Measurements from ENCODE around the gene HOXC5. TPM values are rescaled to one million over a fixed set of nuclear protein-coding genes. Genes with fewer than 3 reads are reported as not detected.

HOXC5 gene
- polyA plus RNA-seq, 3 donors = not detected

GRCh38 chr12:54047964-54048303 is 15.1 kb downstream of the HOXC5 start:
- Histone ChIP-seq H4K20me1 (ENCODE audit: insufficient read depth, low read length) (no peaks in the 10 kb centered on the region), H2AFZ (ENCODE audit: insufficient read depth, low read depth, low read length, poor library complexity, severe bottlenecking) (no peak overlapping the region), H3K4me2 (replicated peaks; ENCODE audit: extremely low read depth, low read length, poor library complexity, severe bottlenecking) (no peak overlapping the region), H3K36me3 (replicated peaks in 1 of 2; ENCODE audit: control insufficient read depth in 1 of 2, insufficient read depth in 2 of 2, low read length in 2 of 2) (no peaks in the 10 kb centered on the region), H3K4me1 (ENCODE audit: control insufficient read depth in 1 of 2, insufficient read depth in 2 of 2, low read length in 2 of 2) (peaks cover 0 to 2% of the 10 kb centered on the region in 2 donors), H3K79me2 (ENCODE audit: insufficient read depth, low read length) (no peaks in the 10 kb centered on the region), H3K27me3 (ENCODE audit: control insufficient read depth in 2 of 2, insufficient read depth in 2 of 2, low read length in 2 of 2) (peaks cover 98 to 100% of the 10 kb centered on the region in 2 donors), H3K27ac (ENCODE audit: low read depth in 1 of 2, low read length in 2 of 2) (no peak overlapping the region), H3K9me3 (replicated peaks in 1 of 2; ENCODE audit: control insufficient read depth in 1 of 2, insufficient read depth in 1 of 2, low read length in 2 of 2) (peaks cover 4 to 41% of the 10 kb centered on the region in 2 donors), H3K4me3 (replicated peaks in 1 of 3; ENCODE audit: low read depth in 2 of 3, low read length in 3 of 3) (no peak overlapping the region), H3K9ac (ENCODE audit: insufficient read depth, low read length, poor library complexity, severe bottlenecking) (no peak overlapping the region)
- peaks cover 99 to 100% (median 99%) of the 10 kb centered on the region in 3 donors for H3K27me3 Mint-ChIP-seq (ENCODE audit: low read depth in 3 of 3)
- H3K4me1 Mint-ChIP-seq = peaks cover 13% of the 10 kb centered on the region
- peaks cover 0 to 7% of the 10 kb centered on the region in 2 donors for H3K36me3 Mint-ChIP-seq
- H3K27ac Mint-ChIP-seq = no peak overlapping the region
- intact Hi-C loops (cut with micrococcal nuclease) = no loop called here
- peaks cover 0 to 36% (median 6%) of the 10 kb centered on the region in 7 donors for H3K9me3 Mint-ChIP-seq
- WGBS (ENCODE audit: insufficient coverage) = 39% methylated on average over 4 of the region's 8 CpGs
- peak overlapping the region in 1 of 2 donors; percentile 63 for H3K4me3 Mint-ChIP-seq
- no peak for DNase-seq
- no peak for TF ChIP-seq CTCF (IDR thresholded peaks at IDR 0.05)

GRCh38 chr12:54048406-54049093 is 15.7 kb downstream of the HOXC5 start:
- 85% methylated on average over 3 of the region's 3 CpGs for WGBS (ENCODE audit: insufficient coverage)
- H3K36me3 Mint-ChIP-seq = peaks cover 0 to 7% of the 10 kb centered on the region in 2 donors
- Histone ChIP-seq H3K4me3 (replicated peaks in 1 of 3; ENCODE audit: low read depth in 2 of 3, low read length in 3 of 3) (no peak overlapping the region), H3K9ac (ENCODE audit: insufficient read depth, low read length, poor library complexity, severe bottlenecking) (no peak overlapping the region), H3K4me2 (replicated peaks; ENCODE audit: extremely low read depth, low read length, poor library complexity, severe bottlenecking) (no peak overlapping the region), H4K20me1 (ENCODE audit: insufficient read depth, low read length) (no peaks in the 10 kb centered on the region), H2AFZ (ENCODE audit: insufficient read depth, low read depth, low read length, poor library complexity, severe bottlenecking) (no peak overlapping the region), H3K27ac (ENCODE audit: low read depth in 1 of 2, low read length in 2 of 2) (no peak overlapping the region), H3K36me3 (replicated peaks in 1 of 2; ENCODE audit: control insufficient read depth in 1 of 2, insufficient read depth in 2 of 2, low read length in 2 of 2) (no peaks in the 10 kb centered on the region), H3K9me3 (replicated peaks in 1 of 2; ENCODE audit: control insufficient read depth in 1 of 2, insufficient read depth in 1 of 2, low read length in 2 of 2) (peaks cover 5 to 46% of the 10 kb centered on the region in 2 donors), H3K4me1 (ENCODE audit: control insufficient read depth in 1 of 2, insufficient read depth in 2 of 2, low read length in 2 of 2) (peaks cover 4 to 8% of the 10 kb centered on the region in 2 donors), H3K27me3 (ENCODE audit: control insufficient read depth in 2 of 2, insufficient read depth in 2 of 2, low read length in 2 of 2) (peaks cover 99 to 100% of the 10 kb centered on the region in 2 donors), H3K79me2 (ENCODE audit: insufficient read depth, low read length) (no peaks in the 10 kb centered on the region)
- no peak for TF ChIP-seq CTCF (IDR thresholded peaks at IDR 0.05)
- peaks cover 99 to 100% (median 99%) of the 10 kb centered on the region in 3 donors for H3K27me3 Mint-ChIP-seq (ENCODE audit: low read depth in 3 of 3)
- intact Hi-C loops (cut with micrococcal nuclease) = no loop called here
- peaks cover 18% of the 10 kb centered on the region for H3K4me1 Mint-ChIP-seq
- peak overlapping the region in 1 of 2 donors; percentile 76 for H3K4me3 Mint-ChIP-seq
- peaks cover 0 to 42% (median 11%) of the 10 kb centered on the region in 7 donors for H3K9me3 Mint-ChIP-seq
- no peak overlapping the region for H3K27ac Mint-ChIP-seq
- no peak for DNase-seq

All from CD14-positive monocyte (primary cell).